ENCODE results near the gene SPATA2L.
A peak's percentile ranks its signal among the peaks of the same experiment; 100 is the strongest.
"Not testable (repeated sequence)": the region's sequence is repeated elsewhere in the genome, so short reads cannot be mapped to it uniquely, and the experiment has no call there.

SPATA2L gene

GRCh38 chr16:89706518-89707260 is 5.2 kb upstream of the SPATA2L start:
- Mint-ChIP-seq H3K36me3 (no peaks in the 10 kb centered on the region), H3K9me3 (no peaks in the 10 kb centered on the region), H3K4me1 (peaks cover 7% of the 10 kb centered on the region), H3K4me3 (no peak overlapping the region), H3K27me3 (no peaks in the 10 kb centered on the region), H3K27ac (no peak overlapping the region)
- no peak for ATAC-seq (ENCODE audit: low read depth)
- no peak for DNase-seq (ENCODE audit: low spot score in 2 of 2)

GRCh38 chr16:89705006-89705405 is 3.5 kb upstream of the SPATA2L start:
- H3K4me3 Mint-ChIP-seq = no peak overlapping the region
- DNase-seq (ENCODE audit: low spot score in 2 of 2) = no peak
- H3K4me1 Mint-ChIP-seq = peaks cover 12% of the 10 kb centered on the region
- H3K36me3 Mint-ChIP-seq = no peaks in the 10 kb centered on the region
- H3K9me3 Mint-ChIP-seq = no peaks in the 10 kb centered on the region
- no peaks in the 10 kb centered on the region for H3K27me3 Mint-ChIP-seq
- no peak for ATAC-seq (ENCODE audit: low read depth)
- H3K27ac Mint-ChIP-seq = no peak overlapping the region

GRCh38 chr16:89704281-89704680 is 2.8 kb upstream of the SPATA2L start:
- Mint-ChIP-seq H3K4me3 (no peak overlapping the region), H3K36me3 (no peaks in the 10 kb centered on the region), H3K27me3 (no peaks in the 10 kb centered on the region), H3K27ac (no peak overlapping the region), H3K9me3 (no peaks in the 10 kb centered on the region), H3K4me1 (peaks cover 13% of the 10 kb centered on the region)
- ATAC-seq (ENCODE audit: low read depth) (no peak), DNase-seq (ENCODE audit: low spot score in 2 of 2) (no peak)

GRCh38 chr16:89700649-89701424 is 668 bp downstream of the SPATA2L start:
- H3K27me3 Mint-ChIP-seq = no peaks in the 10 kb centered on the region
- no peaks in the 10 kb centered on the region for H3K36me3 Mint-ChIP-seq
- H3K4me1 Mint-ChIP-seq = peaks cover 12% of the 10 kb centered on the region
- H3K4me3 Mint-ChIP-seq = peak overlapping the region; percentile 87
- H3K9me3 Mint-ChIP-seq = no peaks in the 10 kb centered on the region
- DNase-seq (ENCODE audit: low spot score in 2 of 2) = peak; percentile 55 to 58
- peak overlapping the region; percentile 86 for H3K27ac Mint-ChIP-seq
- ATAC-seq (ENCODE audit: low read depth) = peak; percentile 30

- ATAC-seq (ENCODE audit: low read depth) (peak; percentile 34), DNase-seq (ENCODE audit: low spot score in 2 of 2) (peak; percentile 94 to 95)
- Mint-ChIP-seq H3K9me3 (no peaks in the 10 kb centered on the region), H3K4me3 (peak overlapping the region; percentile 87), H3K36me3 (no peaks in the 10 kb centered on the region), H3K27me3 (no peaks in the 10 kb centered on the region), H3K27ac (peak overlapping the region; percentile 86), H3K4me1 (peaks cover 11% of the 10 kb centered on the region)
Measured at GRCh38 chr16:89700100-89700648, 1.3 kb downstream of the SPATA2L start.

- H3K27ac Mint-ChIP-seq = peak overlapping the region; percentile 86
- H3K4me1 Mint-ChIP-seq = peaks cover 11% of the 10 kb centered on the region
- not testable (repeated sequence) for H3K36me3 Mint-ChIP-seq; H3K27me3 Mint-ChIP-seq; H3K9me3 Mint-ChIP-seq; DNase-seq (ENCODE audit: low spot score in 2 of 2); ATAC-seq (ENCODE audit: low read depth)
- peak overlapping the region; percentile 87 for H3K4me3 Mint-ChIP-seq
Measured at GRCh38 chr16:89699629-89700099, 1.8 kb downstream of the SPATA2L start.

- H3K4me1 Mint-ChIP-seq = peaks cover 14% of the 10 kb centered on the region
- peak overlapping the region; percentile 59 for H3K27ac Mint-ChIP-seq
- not testable (repeated sequence) for H3K4me3 Mint-ChIP-seq; DNase-seq (ENCODE audit: low spot score in 2 of 2); H3K9me3 Mint-ChIP-seq; H3K36me3 Mint-ChIP-seq; H3K27me3 Mint-ChIP-seq; ATAC-seq (ENCODE audit: low read depth)
Measured at GRCh38 chr16:89698717-89699116, 2.8 kb downstream of the SPATA2L start.

- ATAC-seq (ENCODE audit: low read depth) (no peak), DNase-seq (ENCODE audit: low spot score in 2 of 2) (no peak)
- Mint-ChIP-seq H3K27ac (no peak overlapping the region), H3K9me3 (no peaks in the 10 kb centered on the region), H3K27me3 (no peaks in the 10 kb centered on the region), H3K36me3 (peaks cover 5% of the 10 kb centered on the region), H3K4me1 (peaks cover 19% of the 10 kb centered on the region), H3K4me3 (no peak overlapping the region)
Measured at GRCh38 chr16:89697616-89698331, 3.7 kb downstream of the SPATA2L start.

- no peak overlapping the region for H3K27ac Mint-ChIP-seq
- H3K4me3 Mint-ChIP-seq = no peak overlapping the region
- H3K36me3 Mint-ChIP-seq = peaks cover 5% of the 10 kb centered on the region
- no peaks in the 10 kb centered on the region for H3K27me3 Mint-ChIP-seq
- no peak for ATAC-seq (ENCODE audit: low read depth)
- no peaks in the 10 kb centered on the region for H3K9me3 Mint-ChIP-seq
- no peak for DNase-seq (ENCODE audit: low spot score in 2 of 2)
- peaks cover 16% of the 10 kb centered on the region for H3K4me1 Mint-ChIP-seq
Measured at GRCh38 chr16:89697161-89697615, 4.3 kb downstream of the SPATA2L start.

GRCh38 chr16:89696670-89697128 is 4.8 kb downstream of the SPATA2L start:
- H3K9me3 Mint-ChIP-seq = no peaks in the 10 kb centered on the region
- peaks cover 16% of the 10 kb centered on the region for H3K4me1 Mint-ChIP-seq
- no peak overlapping the region for H3K4me3 Mint-ChIP-seq
- H3K27ac Mint-ChIP-seq = no peak overlapping the region
- H3K36me3 Mint-ChIP-seq = peaks cover 5% of the 10 kb centered on the region
- ATAC-seq (ENCODE audit: low read depth) (no peak), DNase-seq (ENCODE audit: low spot score in 2 of 2) (no peak)
- H3K27me3 Mint-ChIP-seq = no peaks in the 10 kb centered on the region

GRCh38 chr16:89695875-89696669 is 5.4 kb downstream of the SPATA2L start:
- DNase-seq (ENCODE audit: low spot score in 2 of 2) (no peak), ATAC-seq (ENCODE audit: low read depth) (no peak)
- Mint-ChIP-seq H3K27me3 (no peaks in the 10 kb centered on the region), H3K27ac (no peak overlapping the region), H3K9me3 (no peaks in the 10 kb centered on the region), H3K4me1 (peaks cover 16% of the 10 kb centered on the region), H3K36me3 (peaks cover 5% of the 10 kb centered on the region), H3K4me3 (no peak overlapping the region)

- ATAC-seq (ENCODE audit: low read depth) = no peak
- H3K27me3 Mint-ChIP-seq = no peaks in the 10 kb centered on the region
- DNase-seq (ENCODE audit: low spot score in 2 of 2) = no peak
- no peaks in the 10 kb centered on the region for H3K9me3 Mint-ChIP-seq
- H3K36me3 Mint-ChIP-seq = peaks cover 8% of the 10 kb centered on the region
- no peak overlapping the region for H3K27ac Mint-ChIP-seq
- H3K4me3 Mint-ChIP-seq = no peak overlapping the region
- peaks cover 14% of the 10 kb centered on the region for H3K4me1 Mint-ChIP-seq
Measured at GRCh38 chr16:89695086-89695874, 6.2 kb downstream of the SPATA2L start.

- DNase-seq (ENCODE audit: low spot score in 2 of 2); H3K4me3 Mint-ChIP-seq; H3K27me3 Mint-ChIP-seq; H3K27ac Mint-ChIP-seq; H3K9me3 Mint-ChIP-seq; H3K4me1 Mint-ChIP-seq; ATAC-seq (ENCODE audit: low read depth); H3K36me3 Mint-ChIP-seq: not testable (repeated sequence)
Measured at GRCh38 chr16:89694784-89695085, 6.8 kb downstream of the SPATA2L start.

All from memory B cell (primary cell).